Measurements from ENCODE around the gene GMDS. TPM values are rescaled to one million over a fixed set of nuclear protein-coding genes. Genes with fewer than 3 reads are reported as not detected.

Gene GMDS
- total and polyA plus RNA-seq, 11 donors, result 4.5 to 10.7 (median 7.0) TPM

- Histone ChIP-seq H3K36me3 (no peaks in the 10 kb centered on the region), H3K27me3 (peaks cover 8 to 56% (median 27%) of the 10 kb centered on the region in 9 donors), H3K4me3 (no peak overlapping the region), H3K9me3 (no peaks in the 10 kb centered on the region), H3K4me1 (peaks cover 0 to 11% (median 6%) of the 10 kb centered on the region in 12 donors), H3K27ac (no peak overlapping the region)
- DNase-seq, result no peak
- WGBS, 4 donors, result 70 to 83% (median 74%) methylated on average over 8 of the region's 8 CpGs
- ATAC-seq, result no peak
- TF ChIP-seq CTCF (IDR thresholded peaks at IDR 0.05), result no peak
- no peak for TF ChIP-seq POLR2A (IDR thresholded peaks at IDR 0.05)
- intact Hi-C loops (cut with DNase I), result loop anchor here (2.0 to 10.0 kb wide), 16 partner anchors 598 to 1158 kb away; partner anchors contain the start of gene MYLK4 (in 4 of the 10)
These were observed 648.2 kb downstream of the GMDS start for GRCh38 chr6:1597121-1597744.

GRCh38 chr6:1596088-1596852 lies 649.1 kb downstream of the GMDS start:
- whole genome bisulfite sequencing, 4 donors, result 9 to 13% (median 10%) methylated on average over 21 to 25 of the region's 25 CpGs
- H3K27me3 ChIP-seq, result peaks cover 8 to 47% (median 21%) of the 10 kb centered on the region in 9 donors

GRCh38 chr6:1595271-1596087 lies 649.9 kb downstream of the GMDS start:
- Histone ChIP-seq H3K27ac (no peak overlapping the region), H3K4me1 (peaks cover 0 to 11% (median 6%) of the 10 kb centered on the region in 12 donors), H3K36me3 (no peaks in the 10 kb centered on the region), H3K4me3 (peak overlapping the region in 7 of 12 donors; percentile 1 to 43 (median 30)), H3K9me3 (no peaks in the 10 kb centered on the region), H3K27me3 (peaks cover 8 to 42% (median 17%) of the 10 kb centered on the region in 9 donors)
- ATAC-seq (peak in 1 of 4 donors; percentile 28), DNase-seq (peak in 1 of 5 donors; percentile 25)
- 58 to 66% (median 62%) methylated on average over 26 to 28 of the region's 28 CpGs for WGBS, 4 donors
- intact Hi-C loops (cut with DNase I), result loop anchor here (1.0 to 10.0 kb wide), 18 partner anchors 599 to 1159 kb away; partner anchors contain the start of gene MYLK4 (in 4 of the 10)
- no peak for TF ChIP-seq CTCF (IDR thresholded peaks at IDR 0.05)
- TF ChIP-seq POLR2A (IDR thresholded peaks at IDR 0.05), result no peak

More at GRCh38 chr6:1596088-1596852, 649.1 kb downstream of the GMDS start:
- Histone ChIP-seq H3K9me3 (no peaks in the 10 kb centered on the region), H3K36me3 (no peaks in the 10 kb centered on the region), H3K27ac (no peak overlapping the region), H3K4me3 (peak overlapping the region in 10 of 12 donors; percentile 1 to 44 (median 26)), H3K4me1 (peaks cover 0 to 11% (median 6%) of the 10 kb centered on the region in 12 donors)
- intact Hi-C loops (cut with DNase I), result loop anchor here (1.0 to 10.0 kb wide), 18 partner anchors 599 to 1159 kb away; partner anchors contain the start of gene MYLK4 (in 4 of the 10)
- ATAC-seq (peak; percentile 69 to 90 (median 82)), DNase-seq (peak in 4 of 5 donors; percentile 38 to 72 (median 52))
- peak; percentile 88 to 97 (median 94) for TF ChIP-seq CTCF (IDR thresholded peaks at IDR 0.05)
- TF ChIP-seq POLR2A (IDR thresholded peaks at IDR 0.05), result no peak

Measured in heart left ventricle (tissue), 16 donors.